Stimulated activated CD4-positive, alpha-beta T cell treated with anti-CD3 and anti-CD28 coated beads, TNF-alpha, amount 100 ng/mL, for 24 hours (primary cell): ENCODE data around the gene GTPBP3.
"Not testable (repeated sequence)": the region's sequence is repeated elsewhere in the genome, so short reads cannot be mapped to it uniquely, and the experiment has no call there.

Experiments used
- DNase-seq, 3 experiments: peaks; one replicate each; pipeline ENCODE4 v3.0.0-alpha.2; 2020; ENCODE audit warnings: low read depth in 3 of 3

The GTPBP3 gene

GRCh38 chr19:17341386-17341785, 4.0 kb downstream of the GTPBP3 start:
- no peak for DNase-seq

- DNase-seq = no peak
These were observed 4.5 kb downstream of the GTPBP3 start for GRCh38 chr19:17341845-17342244.

GRCh38 chr19:17346109-17346671, 8.8 kb downstream of the GTPBP3 start:
- peak; percentile 62 to 78 (median 62) for DNase-seq

- no peak for DNase-seq
These were observed 10.0 kb downstream of the GTPBP3 start for GRCh38 chr19:17347361-17347760.

GRCh38 chr19:17347877-17348276, 10.5 kb downstream of the GTPBP3 start:
- DNase-seq = no peak

GRCh38 chr19:17348700-17349099, 11.3 kb downstream of the GTPBP3 start:
- DNase-seq = no peak

- no peak for DNase-seq
These were observed 14.6 kb downstream of the GTPBP3 start for GRCh38 chr19:17351815-17352435.

GRCh38 chr19:17352608-17353280, 15.4 kb downstream of the GTPBP3 start:
- no peak for DNase-seq

GRCh38 chr19:17353386-17353785, 16.0 kb downstream of the GTPBP3 start:
- DNase-seq = no peak

GRCh38 chr19:17357078-17357666, 19.8 kb downstream of the GTPBP3 start:
- no peak for DNase-seq

GRCh38 chr19:17357724-17358123, 20.4 kb downstream of the GTPBP3 start:
- DNase-seq = no peak

GRCh38 chr19:17358395-17358794, 21.0 kb downstream of the GTPBP3 start:
- DNase-seq = no peak

- DNase-seq = no peak
These were observed 22.8 kb downstream of the GTPBP3 start for GRCh38 chr19:17359905-17360800.

- DNase-seq = not testable (repeated sequence)
These were observed 26.7 kb downstream of the GTPBP3 start for GRCh38 chr19:17363852-17364605.

GRCh38 chr19:17365361-17365760, 28.0 kb downstream of the GTPBP3 start:
- no peak for DNase-seq

- no peak for DNase-seq
These were observed 32.8 kb downstream of the GTPBP3 start for GRCh38 chr19:17370026-17370587.

- DNase-seq = no peak
These were observed 39.7 kb downstream of the GTPBP3 start, which contains the start of gene PLVAP for GRCh38 chr19:17376935-17377600. PLVAP (minus strand) TSS chr19:17377342; CDS start chr19:17377288, 54 bp downstream.

GRCh38 chr19:17378271-17378670, 40.9 kb downstream of the GTPBP3 start:
- no peak for DNase-seq

- DNase-seq = no peak
These were observed 41.9 kb downstream of the GTPBP3 start for GRCh38 chr19:17379221-17379631.
